ENCODE data around the gene ALOXE3.

DNA sequence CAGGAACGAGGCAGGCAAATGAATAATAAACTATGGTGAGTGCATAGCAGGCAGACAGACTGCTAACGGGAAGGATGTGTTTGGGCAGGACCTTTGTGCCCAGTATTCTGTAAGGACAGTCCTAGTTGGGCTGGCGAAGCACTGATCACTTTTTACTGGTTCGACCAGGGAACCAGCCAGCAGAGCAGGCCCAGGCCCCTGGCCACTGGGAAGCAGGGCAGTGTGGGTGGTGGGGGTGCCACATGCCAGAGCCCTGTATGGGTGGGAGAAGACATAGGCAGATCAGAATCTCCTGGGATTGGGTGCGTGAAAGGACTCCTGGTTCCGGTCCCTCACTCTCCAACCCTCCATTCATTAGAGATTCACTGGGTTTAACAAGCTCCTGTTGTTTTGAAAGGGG lies 48.4 kb upstream of the ALOXE3 start:
- TF ChIP-seq, protein P1, sequence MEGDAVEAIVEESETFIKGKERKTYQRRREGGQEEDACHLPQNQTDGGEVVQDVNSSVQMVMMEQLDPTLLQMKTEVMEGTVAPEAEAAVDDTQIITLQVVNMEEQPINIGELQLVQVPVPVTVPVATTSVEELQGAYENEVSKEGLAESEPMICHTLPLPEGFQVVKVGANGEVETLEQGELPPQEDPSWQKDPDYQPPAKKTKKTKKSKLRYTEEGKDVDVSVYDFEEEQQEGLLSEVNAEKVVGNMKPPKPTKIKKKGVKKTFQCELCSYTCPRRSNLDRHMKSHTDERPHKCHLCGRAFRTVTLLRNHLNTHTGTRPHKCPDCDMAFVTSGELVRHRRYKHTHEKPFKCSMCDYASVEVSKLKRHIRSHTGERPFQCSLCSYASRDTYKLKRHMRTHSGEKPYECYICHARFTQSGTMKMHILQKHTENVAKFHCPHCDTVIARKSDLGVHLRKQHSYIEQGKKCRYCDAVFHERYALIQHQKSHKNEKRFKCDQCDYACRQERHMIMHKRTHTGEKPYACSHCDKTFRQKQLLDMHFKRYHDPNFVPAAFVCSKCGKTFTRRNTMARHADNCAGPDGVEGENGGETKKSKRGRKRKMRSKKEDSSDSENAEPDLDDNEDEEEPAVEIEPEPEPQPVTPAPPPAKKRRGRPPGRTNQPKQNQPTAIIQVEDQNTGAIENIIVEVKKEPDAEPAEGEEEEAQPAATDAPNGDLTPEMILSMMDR (IDR thresholded peaks at IDR 0.05), result no peak
- TF ChIP-seq POLR2A (IDR thresholded peaks at IDR 0.05), result no peak
